COR-L47 (cell line): ENCODE results near the gene SAFB.
"Not testable (repeated sequence)": the region's sequence is repeated elsewhere in the genome, so short reads cannot be mapped to it uniquely, and the experiment has no call there.

Experiments
- DNase-seq: peaks from one replicate; lab custom pipeline; 2025; lab: John Stamatoyannopoulos, UW

The SAFB gene

DNA sequence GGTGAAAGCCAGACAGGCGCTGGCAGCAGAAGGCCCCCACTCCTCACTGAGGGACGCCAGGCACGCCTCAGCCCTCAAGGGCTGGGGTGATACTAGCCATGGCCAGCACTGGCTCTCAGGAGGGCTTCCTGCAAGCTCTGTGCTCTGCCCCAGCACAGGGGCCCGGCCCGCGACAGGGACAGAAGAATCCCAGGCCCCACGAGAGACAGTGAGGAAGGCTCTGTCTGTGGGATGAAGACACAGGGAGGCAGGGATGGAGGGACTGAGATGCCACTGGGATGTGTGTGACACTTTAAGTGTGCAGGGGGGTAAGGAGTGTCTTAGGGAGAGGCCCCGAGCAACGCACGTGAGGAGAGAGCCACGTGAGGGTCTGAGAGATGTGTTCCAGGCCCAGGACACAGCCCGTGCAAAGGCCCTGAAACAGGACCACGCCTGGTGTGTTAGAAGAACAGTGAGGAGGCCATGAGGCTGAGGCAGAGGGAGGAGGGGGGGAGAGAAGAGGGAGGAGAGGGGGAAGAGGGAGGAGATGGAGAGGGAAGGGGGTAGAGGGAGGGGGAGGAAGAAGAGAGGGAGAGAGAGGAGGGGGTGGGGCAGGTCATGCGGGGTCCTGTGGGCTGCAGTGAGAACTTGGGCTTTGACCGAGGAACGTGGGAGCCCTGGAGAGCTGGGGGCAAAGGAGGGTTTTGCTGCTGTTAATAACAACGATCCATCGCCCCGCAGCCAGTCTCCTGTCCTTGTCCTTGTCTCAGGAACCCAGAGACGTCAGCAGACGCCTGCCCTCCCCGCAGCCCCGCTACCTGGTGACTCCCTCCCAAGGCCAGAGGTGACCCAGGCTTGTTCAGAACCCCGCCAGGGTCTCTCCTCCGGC, 74.4 kb downstream of the SAFB start:
- no peak for DNase-seq

GRCh38 chr19:5697890-5698634, 75.2 kb downstream of the SAFB start:
- no peak for DNase-seq

GRCh38 chr19:5698635-5699422, 75.9 kb downstream of the SAFB start:
- DNase-seq = no peak

DNA sequence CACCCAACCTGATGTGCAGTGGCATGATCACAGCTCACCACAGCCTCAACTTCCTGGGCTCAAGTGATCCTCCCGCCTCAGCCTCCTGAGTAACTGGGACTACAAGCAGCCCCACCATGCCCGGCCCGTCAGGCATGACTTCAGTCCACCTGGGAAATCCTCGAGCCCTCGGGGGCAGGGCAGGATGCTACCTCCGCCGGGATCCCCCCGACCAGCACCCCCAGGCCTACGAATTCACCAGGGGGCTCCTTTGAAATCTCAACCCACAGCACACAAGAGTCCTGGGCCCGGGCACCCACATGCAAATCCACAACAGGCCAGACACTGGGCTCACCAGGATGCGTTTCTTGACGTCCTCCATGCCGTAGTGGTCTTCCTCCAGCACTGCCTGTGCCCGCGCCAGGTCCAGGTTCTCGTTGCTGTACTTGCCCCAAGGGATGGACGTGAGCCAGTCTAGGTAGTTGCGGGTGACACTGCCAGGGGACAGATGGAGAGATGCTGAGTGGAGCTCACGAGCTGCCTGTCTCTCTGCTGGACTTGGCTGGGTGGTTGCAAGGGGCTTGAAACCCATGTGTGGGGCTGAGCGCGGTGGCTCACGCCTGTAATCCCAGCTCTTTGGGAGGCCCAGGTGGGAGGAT, 77.7 kb downstream of the SAFB start:
- no peak for DNase-seq

- DNase-seq = not testable (repeated sequence)
These were observed 79.1 kb downstream of the SAFB start for GRCh38 chr19:5702053-5702410.

DNA sequence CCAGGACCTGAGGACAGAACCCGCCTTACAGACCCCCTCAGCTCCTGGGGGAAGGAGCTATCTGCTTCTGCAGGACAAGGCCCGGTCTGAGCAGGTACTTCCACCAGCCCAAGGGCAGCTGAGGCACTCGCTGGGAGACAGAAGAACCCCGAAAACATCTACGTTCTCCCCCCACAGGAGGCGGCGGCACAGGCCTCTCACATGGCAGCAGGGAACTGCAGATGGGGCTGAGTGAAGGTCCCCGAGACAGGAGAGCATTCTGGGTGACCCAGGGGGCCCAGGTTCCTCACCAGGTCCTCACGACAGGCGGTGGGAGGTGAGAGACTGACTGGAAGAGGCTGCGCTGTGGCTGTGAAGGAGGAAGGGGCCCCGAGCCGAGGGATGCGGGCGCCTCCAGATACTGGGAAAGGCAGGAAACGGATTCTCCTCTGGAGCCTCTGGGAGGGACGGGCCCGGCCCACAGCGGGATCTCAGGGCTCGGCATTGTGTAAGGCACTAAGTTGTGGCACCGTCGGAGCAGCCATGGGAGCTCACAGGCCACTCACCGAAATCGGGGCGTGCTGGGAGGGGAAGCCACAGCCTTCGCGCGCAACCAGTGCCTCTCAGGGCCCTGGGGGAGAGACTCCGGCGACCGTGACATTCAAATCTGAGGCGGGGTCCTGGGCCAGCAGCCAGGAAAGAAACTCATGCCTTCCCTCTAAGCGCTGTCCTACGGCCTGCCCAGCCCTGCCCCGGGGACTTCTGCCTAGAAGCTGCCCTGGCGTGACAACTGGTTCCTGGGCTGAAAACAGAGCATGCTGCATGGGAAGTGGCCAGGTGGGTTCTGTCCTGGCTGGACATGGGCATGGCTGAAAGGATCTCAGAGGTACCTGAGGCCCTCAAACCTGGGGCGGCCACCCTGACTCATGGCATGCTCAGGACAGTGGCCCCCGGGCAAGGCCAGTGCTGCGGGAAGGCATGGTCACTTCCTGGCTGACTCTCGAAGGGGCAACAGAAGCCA, 81.2 kb downstream of the SAFB start:
- DNase-seq = no peak

- no peak for DNase-seq
These were observed 82.7 kb downstream of the SAFB start for GRCh38 chr19:5705552-5705951.

- no peak for DNase-seq
These were observed 84.1 kb downstream of the SAFB start for GRCh38 chr19:5706876-5707573.

GRCh38 chr19:5707576-5708575, 85.0 kb downstream of the SAFB start:
- no peak for DNase-seq

GRCh38 chr19:5711025-5711424, 88.1 kb downstream of the SAFB start:
- no peak for DNase-seq

DNA sequence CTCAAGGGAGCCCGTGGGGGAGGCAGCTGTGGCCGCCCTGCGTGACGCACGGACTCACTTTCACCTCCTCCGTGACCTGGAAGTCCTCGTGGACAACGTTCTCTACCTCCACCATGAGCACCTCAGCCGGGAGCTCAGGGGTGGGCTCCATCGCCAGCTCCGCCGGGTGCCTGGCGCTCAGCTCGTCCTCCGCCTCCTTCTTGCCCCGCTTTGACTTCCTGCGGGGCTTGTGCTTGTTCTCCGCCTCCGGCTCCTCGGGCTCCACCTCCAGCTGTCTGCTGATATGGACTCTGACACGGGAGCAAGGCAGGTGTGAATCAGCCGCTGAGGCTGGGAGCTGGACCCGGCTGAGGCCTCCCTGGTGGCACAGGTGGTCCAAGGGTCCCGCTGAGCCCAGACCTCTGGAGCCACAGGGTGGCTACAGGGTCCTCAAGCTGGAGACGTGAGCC, 88.9 kb downstream of the SAFB start:
- no peak for DNase-seq

DNA sequence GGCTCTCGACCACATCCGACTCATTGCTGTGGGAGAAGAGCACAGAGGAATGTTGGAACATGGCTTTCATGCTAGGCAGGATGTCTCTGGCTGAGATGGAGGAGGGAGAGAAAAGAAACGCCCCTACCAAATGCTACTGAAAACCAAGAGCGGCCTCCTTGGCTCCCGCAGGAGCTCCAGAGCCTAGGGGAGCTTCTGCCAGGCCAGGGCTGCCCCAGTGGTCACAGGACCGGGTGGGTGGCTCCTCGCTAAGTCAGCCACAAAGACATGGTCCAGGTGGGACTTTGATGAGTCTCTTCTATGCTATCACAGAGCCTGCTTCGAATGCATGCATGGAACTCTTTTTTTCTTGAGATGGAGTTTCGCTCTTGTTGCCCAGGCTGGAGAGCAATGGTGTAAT, 90.3 kb downstream of the SAFB start:
- DNase-seq = no peak

DNA sequence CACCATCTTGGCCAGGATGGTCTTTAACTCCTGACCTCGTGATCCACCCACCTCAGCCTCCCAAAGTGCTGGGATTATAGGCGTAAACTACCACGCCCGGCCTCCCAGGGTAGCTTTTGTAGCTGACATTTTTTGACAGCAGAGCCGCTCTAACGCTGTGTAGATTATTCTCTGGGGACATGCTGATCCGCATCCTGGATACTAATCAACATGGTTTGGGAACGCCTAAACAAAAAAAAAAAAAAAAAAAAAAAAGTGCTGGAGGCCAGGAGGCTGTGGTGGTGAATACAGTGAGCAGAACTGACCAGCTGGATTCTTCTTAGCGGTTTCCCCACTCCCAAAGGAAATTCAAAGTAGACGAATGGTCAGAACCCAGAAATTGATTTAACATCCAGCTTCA, 91.9 kb downstream of the SAFB start:
- no peak for DNase-seq

GRCh38 chr19:5717215-5717935, 94.5 kb downstream of the SAFB start:
- no peak for DNase-seq
